Mesenchymal stem cell (in vitro differentiated cells and primary cell): ENCODE results near the gene SNAPC4.

Experiments
- DNase-seq: peaks from one replicate; pipeline ENCODE4 v3.0.0-alpha.2; 2013
- H2AFZ ChIP-seq: one replicate; pipeline ENCODE4 v1.6.1; 2013; ENCODE audit warnings: low read depth, mild to moderate bottlenecking, control low read depth, inconsistent platforms, low read length, moderate library complexity
- H2AK5ac ChIP-seq: 2 replicates; pipeline ENCODE4 v1.6.1; 2013; ENCODE audit warnings: low read length, moderate library complexity, mild to moderate bottlenecking, inconsistent platforms; ENCODE audit not compliant: severe bottlenecking
- H2BK120ac ChIP-seq: one replicate; pipeline ENCODE4 v1.6.1; 2013; ENCODE audit warnings: low read depth, mild to moderate bottlenecking, inconsistent platforms, low read length, moderate library complexity
- H2BK12ac ChIP-seq, 2 experiments: one replicate each; pipeline ENCODE4 v1.6.1; 2013; ENCODE audit warnings: inconsistent platforms in 2 of 2, low read length in 2 of 2, mild to moderate bottlenecking in 2 of 2, moderate library complexity in 2 of 2, control low read depth in 1 of 2
- H2BK15ac ChIP-seq: one replicate; pipeline ENCODE4 v1.6.1; 2013; ENCODE audit warnings: mild to moderate bottlenecking, low read depth, inconsistent platforms; ENCODE audit not compliant: poor library complexity, severe bottlenecking
- H2BK5ac ChIP-seq: 2 replicates; pipeline ENCODE4 v1.6.1; 2013; ENCODE audit warnings: low read depth, mild to moderate bottlenecking, low read length, control low read depth, inconsistent platforms; ENCODE audit not compliant: poor library complexity, severe bottlenecking
- H3K14ac ChIP-seq, 2 experiments: one replicate each; pipeline ENCODE4 v1.6.1; 2013; ENCODE audit warnings: inconsistent platforms in 2 of 2, low read length in 2 of 2, control low read depth in 1 of 2, mild to moderate bottlenecking in 1 of 2, moderate library complexity in 1 of 2
- H3K18ac ChIP-seq, 2 experiments: one replicate each; pipeline ENCODE4 v1.6.1; 2013; ENCODE audit warnings: inconsistent platforms in 2 of 2, low read length in 2 of 2, control low read depth in 1 of 2, low read depth in 1 of 2, mild to moderate bottlenecking in 1 of 2
- H3K23ac ChIP-seq, 2 experiments: one replicate each; pipeline ENCODE4 v1.6.1; 2013; ENCODE audit warnings: inconsistent platforms in 2 of 2, low read length in 2 of 2, mild to moderate bottlenecking in 2 of 2, moderate library complexity in 2 of 2, control low read depth in 1 of 2
- H3K27ac ChIP-seq: 2 replicates; pipeline ENCODE4 v1.5.1; 2013; ENCODE audit warnings: mild to moderate bottlenecking, moderate library complexity, low read length, control low read depth, inconsistent platforms; ENCODE audit not compliant: poor library complexity, severe bottlenecking
- H3K27me3 ChIP-seq, 2 experiments: 2 replicates each; pipeline versions ENCODE4 v1.6.1 to v1.7.0; 2013; ENCODE audit warnings: low read length in 2 of 2, mild to moderate bottlenecking in 2 of 2, moderate library complexity in 2 of 2, control low read depth in 1 of 2, inconsistent platforms in 1 of 2; ENCODE audit not compliant: control insufficient read depth in 1 of 2, insufficient read depth in 1 of 2
- H3K36me3 ChIP-seq, 2 experiments: 2 replicates each; pipeline versions ENCODE4 v1.6.1 to v1.7.0; 2013; ENCODE audit warnings: low read length in 2 of 2, control low read depth in 1 of 2, inconsistent platforms in 1 of 2, low read depth in 1 of 2, mild to moderate bottlenecking in 1 of 2; ENCODE audit not compliant: insufficient read depth in 2 of 2, control insufficient read depth in 1 of 2
- H3K4ac ChIP-seq, 2 experiments: one replicate each; pipeline ENCODE4 v1.6.1; 2013; ENCODE audit warnings: inconsistent platforms in 2 of 2, low read length in 2 of 2, mild to moderate bottlenecking in 2 of 2, moderate library complexity in 2 of 2, control low read depth in 1 of 2, low read depth in 1 of 2
- H3K4me1 ChIP-seq: 2 replicates; pipeline ENCODE4 v1.6.1; 2013; ENCODE audit warnings: low read depth, low read length, control low read depth; ENCODE audit not compliant: control insufficient read depth, insufficient read depth
- H3K4me2 ChIP-seq: 2 replicates; pipeline ENCODE4 v1.6.1; 2013; ENCODE audit warnings: low read length, mild to moderate bottlenecking, inconsistent platforms; ENCODE audit not compliant: poor library complexity, severe bottlenecking
- H3K4me3 ChIP-seq, 2 experiments: 2 replicates each; pipeline versions ENCODE4 v1.5.1 to v1.7.0; 2013; ENCODE audit warnings: low read length in 2 of 2, mild to moderate bottlenecking in 2 of 2, control low read depth in 1 of 2, low read depth in 1 of 2; ENCODE audit not compliant: insufficient read depth in 1 of 2
- H3K79me1 ChIP-seq: replicated peaks from 2 replicates; pipeline ENCODE4 v1.6.1; 2013; ENCODE audit warnings: mild to moderate bottlenecking, control low read depth, low read length, inconsistent platforms; ENCODE audit not compliant: poor library complexity, severe bottlenecking
- H3K9ac ChIP-seq: 2 replicates; pipeline ENCODE4 v1.7.0; 2013; ENCODE audit warnings: mild to moderate bottlenecking, low read length, moderate library complexity
- H3K9me3 ChIP-seq: 2 replicates; pipeline ENCODE4 v1.7.0; 2013; ENCODE audit warnings: mild to moderate bottlenecking, low read length; ENCODE audit not compliant: control insufficient read depth
- H4K8ac ChIP-seq: one replicate; pipeline ENCODE4 v1.6.1; 2013; ENCODE audit warnings: inconsistent platforms, mild to moderate bottlenecking, low read length, moderate library complexity
- H4K91ac ChIP-seq: one replicate; pipeline ENCODE4 v1.6.1; 2013; ENCODE audit warnings: mild to moderate bottlenecking, low read length, inconsistent platforms
- WGBS: methylation state at CpG from one replicate; pipeline ENCODE4 v1.1.7; 2013; ENCODE audit warnings: mixed read lengths; 5-methylcytosine and 5-hydroxymethylcytosine counted together

Gene SNAPC4

GRCh38 chr9:136438548-136439480, 38.8 kb upstream of the SNAPC4 start:
- Histone ChIP-seq H3K14ac (peak overlapping the region in 1 of 2 experiments; percentile 96), H3K23ac (peak overlapping the region; percentile 15 to 95), H3K4me3 (peak overlapping the region; percentile 84 to 91), H3K9me3 (no peaks in the 10 kb centered on the region), H3K79me1 (peaks cover 38% of the 10 kb centered on the region), H2BK120ac (peak overlapping the region; percentile 11), H3K27me3 (no peaks in the 10 kb centered on the region), H4K8ac (no peak overlapping the region), H2BK5ac (no peak overlapping the region), H3K18ac (peak overlapping the region; percentile 30 to 80), H3K4me1 (peaks cover 48% of the 10 kb centered on the region), H2AFZ (peak overlapping the region; percentile 15), H3K9ac (peak overlapping the region; percentile 87), H2BK15ac (no peak overlapping the region), H2AK5ac (no peak overlapping the region), H3K27ac (no peak overlapping the region), H3K4me2 (peak overlapping the region; percentile 90), H4K91ac (peak overlapping the region; percentile 56), H3K36me3 (peaks cover 44 to 67% of the 10 kb centered on the region in 2 experiments), H2BK12ac (peak overlapping the region in 1 of 2 experiments; percentile 45), H3K4ac (peak overlapping the region in 1 of 2 experiments; percentile 95)
- WGBS: under 1% methylated on average over 69 of the region's 91 CpGs
- DNase-seq: peak; percentile 52

- H3K36me3 ChIP-seq: peaks cover 36 to 67% of the 10 kb centered on the region in 2 experiments
- peaks cover 48% of the 10 kb centered on the region for H3K4me1 ChIP-seq
- H4K91ac ChIP-seq: no peak overlapping the region
- no peak overlapping the region for H2AFZ ChIP-seq
- peak overlapping the region; percentile 84 to 91 for H3K4me3 ChIP-seq
- H4K8ac ChIP-seq: no peak overlapping the region
- DNase-seq: peak; percentile 47
- peak overlapping the region in 1 of 2 experiments; percentile 96 for H3K14ac ChIP-seq
- H2AK5ac ChIP-seq: no peak overlapping the region
- peak overlapping the region in 1 of 2 experiments; percentile 80 for H3K18ac ChIP-seq
- H3K23ac ChIP-seq: no peak overlapping the region
- H2BK5ac ChIP-seq: no peak overlapping the region
- no peak overlapping the region for H2BK15ac ChIP-seq
- H2BK12ac ChIP-seq: no peak overlapping the region
- peak overlapping the region in 1 of 2 experiments; percentile 12 for H3K4ac ChIP-seq
- peaks cover 42% of the 10 kb centered on the region for H3K79me1 ChIP-seq
- H3K27me3 ChIP-seq: no peaks in the 10 kb centered on the region
- 58% methylated on average over 31 of the region's 37 CpGs for WGBS
- no peaks in the 10 kb centered on the region for H3K9me3 ChIP-seq
- peak overlapping the region; percentile 87 for H3K9ac ChIP-seq
- no peak overlapping the region for H3K27ac ChIP-seq
- peak overlapping the region; percentile 90 for H3K4me2 ChIP-seq
- H2BK120ac ChIP-seq: no peak overlapping the region
Measured at GRCh38 chr9:136437839-136438547, 38.0 kb upstream of the SNAPC4 start.

DNA sequence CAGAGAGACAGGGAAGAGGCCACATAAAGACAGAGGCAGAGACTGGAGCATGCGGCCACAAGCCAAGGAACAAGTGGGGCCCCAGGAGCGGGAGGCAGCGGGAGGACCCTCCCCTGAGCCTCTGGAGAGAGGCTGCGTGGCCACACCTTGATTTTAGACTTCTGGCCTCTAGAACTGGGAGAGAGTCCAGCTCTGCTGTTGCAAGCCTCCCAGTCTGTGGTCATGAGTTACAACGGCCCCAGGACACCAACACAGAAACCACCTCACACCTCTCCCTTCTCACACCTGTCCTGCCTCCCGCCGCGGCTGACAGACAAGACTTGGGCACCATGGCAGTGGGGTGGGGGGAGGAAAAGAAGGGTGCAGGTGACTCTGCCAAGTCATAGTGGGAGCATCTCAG, 37.5 kb upstream of the SNAPC4 start:
- Histone ChIP-seq H3K27me3 (no peaks in the 10 kb centered on the region), H3K79me1 (peaks cover 44% of the 10 kb centered on the region), H2AFZ (no peak overlapping the region), H3K9me3 (no peaks in the 10 kb centered on the region), H3K4me3 (peak overlapping the region in 1 of 2 experiments; percentile 91), H2BK15ac (no peak overlapping the region), H2BK120ac (no peak overlapping the region), H2AK5ac (no peak overlapping the region), H4K91ac (no peak overlapping the region), H3K9ac (peak overlapping the region; percentile 87), H3K18ac (no peak overlapping the region), H3K4me1 (peaks cover 47% of the 10 kb centered on the region), H3K36me3 (peaks cover 36 to 67% of the 10 kb centered on the region in 2 experiments), H3K23ac (no peak overlapping the region), H3K27ac (no peak overlapping the region), H3K4me2 (peak overlapping the region; percentile 90), H4K8ac (no peak overlapping the region), H3K4ac (no peak overlapping the region), H3K14ac (peak overlapping the region in 1 of 2 experiments; percentile 53), H2BK12ac (no peak overlapping the region), H2BK5ac (no peak overlapping the region)
- 87% methylated on average over 7 of the region's 8 CpGs for WGBS
- DNase-seq: no peak
